ENCODE results near the gene SDHAF4.

The SDHAF4 gene

DNA sequence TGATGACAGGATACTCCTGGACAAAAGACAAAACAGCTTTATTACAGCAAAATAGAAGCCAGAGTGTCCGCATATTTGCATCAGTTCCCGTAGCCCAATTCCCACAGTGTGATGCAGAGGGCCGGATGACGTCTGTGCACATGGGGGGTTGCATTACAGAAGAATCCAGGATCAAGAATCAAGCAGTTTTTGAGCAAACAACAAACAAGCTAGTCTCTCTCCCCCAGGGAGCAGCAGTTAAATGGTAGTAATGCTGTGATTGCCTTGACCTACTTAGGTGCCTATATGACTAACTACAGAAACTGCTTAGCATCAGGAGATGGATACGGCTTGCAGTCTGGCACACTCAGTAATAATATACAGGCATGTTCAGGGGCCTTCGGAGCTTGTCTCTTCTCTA, 3.2 kb upstream of the SDHAF4 start:
- TF ChIP-seq, protein P1, sequence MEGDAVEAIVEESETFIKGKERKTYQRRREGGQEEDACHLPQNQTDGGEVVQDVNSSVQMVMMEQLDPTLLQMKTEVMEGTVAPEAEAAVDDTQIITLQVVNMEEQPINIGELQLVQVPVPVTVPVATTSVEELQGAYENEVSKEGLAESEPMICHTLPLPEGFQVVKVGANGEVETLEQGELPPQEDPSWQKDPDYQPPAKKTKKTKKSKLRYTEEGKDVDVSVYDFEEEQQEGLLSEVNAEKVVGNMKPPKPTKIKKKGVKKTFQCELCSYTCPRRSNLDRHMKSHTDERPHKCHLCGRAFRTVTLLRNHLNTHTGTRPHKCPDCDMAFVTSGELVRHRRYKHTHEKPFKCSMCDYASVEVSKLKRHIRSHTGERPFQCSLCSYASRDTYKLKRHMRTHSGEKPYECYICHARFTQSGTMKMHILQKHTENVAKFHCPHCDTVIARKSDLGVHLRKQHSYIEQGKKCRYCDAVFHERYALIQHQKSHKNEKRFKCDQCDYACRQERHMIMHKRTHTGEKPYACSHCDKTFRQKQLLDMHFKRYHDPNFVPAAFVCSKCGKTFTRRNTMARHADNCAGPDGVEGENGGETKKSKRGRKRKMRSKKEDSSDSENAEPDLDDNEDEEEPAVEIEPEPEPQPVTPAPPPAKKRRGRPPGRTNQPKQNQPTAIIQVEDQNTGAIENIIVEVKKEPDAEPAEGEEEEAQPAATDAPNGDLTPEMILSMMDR (IDR thresholded peaks at IDR 0.05) = no peak
- H3K27me3 ChIP-seq = no peaks in the 10 kb centered on the region
- no peaks in the 10 kb centered on the region for H3K9me3 ChIP-seq
- no peak overlapping the region for H3K27ac ChIP-seq
- no peak overlapping the region for H3K4me3 ChIP-seq (ENCODE audit: low read depth in 1 of 2, low read length in 1 of 2)
- H3K4me1 ChIP-seq (ENCODE audit: control insufficient read depth in 1 of 2, insufficient read depth in 1 of 2, low read depth in 1 of 2, low read length in 1 of 2) = peaks cover 7 to 17% of the 10 kb centered on the region in 2 experiments
- no peaks in the 10 kb centered on the region for H3K36me3 ChIP-seq

DNA sequence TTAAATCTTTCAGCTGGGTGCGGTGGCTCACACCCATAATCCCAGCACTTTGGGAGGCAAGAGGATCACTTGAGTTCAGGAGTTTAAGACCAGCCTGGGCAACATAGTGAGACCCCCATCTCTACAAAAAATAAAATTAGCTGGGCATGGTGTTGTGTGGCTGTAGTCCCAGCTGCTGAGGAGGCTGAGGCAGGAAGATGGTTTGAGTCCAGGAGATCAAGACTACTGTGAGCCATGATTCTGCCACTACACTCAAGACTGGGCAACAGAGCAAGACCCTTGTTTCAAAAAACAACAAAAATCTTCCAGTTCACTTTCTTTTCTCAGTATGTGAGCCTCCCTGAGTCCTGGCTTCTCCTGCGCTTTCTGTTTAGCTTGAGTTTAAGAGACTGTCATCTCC, 7.9 kb downstream of the SDHAF4 start:
- Histone ChIP-seq H3K4me3 (ENCODE audit: low read depth in 1 of 2, low read length in 1 of 2) (no peak overlapping the region), H3K27ac (no peak overlapping the region), H3K4me1 (ENCODE audit: control insufficient read depth in 1 of 2, insufficient read depth in 1 of 2, low read depth in 1 of 2, low read length in 1 of 2) (peaks cover 22 to 40% of the 10 kb centered on the region in 2 experiments), H3K9me3 (no peaks in the 10 kb centered on the region), H3K36me3 (no peaks in the 10 kb centered on the region), H3K27me3 (no peaks in the 10 kb centered on the region)
- TF ChIP-seq, protein P1 (IDR thresholded peaks at IDR 0.05) = no peak

DNA sequence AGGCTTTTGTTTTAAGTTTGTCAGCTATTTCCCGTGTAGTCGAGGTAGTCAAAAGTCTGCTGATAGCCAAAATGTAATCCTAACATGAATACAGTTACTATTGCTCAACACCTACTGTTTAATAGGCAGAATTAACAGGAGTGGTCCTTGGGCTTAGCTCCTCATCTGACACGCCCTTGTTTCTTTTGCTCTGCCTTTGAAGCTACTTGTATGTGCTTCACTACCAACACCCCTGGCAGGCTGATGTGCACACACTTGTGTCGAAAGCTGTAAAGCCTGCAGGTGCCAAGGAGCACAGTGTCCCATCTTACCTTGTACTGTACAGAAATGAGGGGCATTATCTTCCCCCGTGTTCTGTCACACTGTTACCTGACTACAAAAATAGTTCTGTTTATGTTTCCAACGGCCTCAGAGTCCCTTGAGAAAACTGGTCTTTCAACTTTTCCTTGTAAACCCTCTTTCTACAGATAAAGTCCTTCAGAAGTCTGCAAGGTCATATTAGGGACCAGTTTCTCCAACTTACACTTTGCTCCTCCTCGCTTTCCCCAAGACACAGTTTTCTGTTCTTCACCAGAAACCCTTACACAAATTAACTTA, 9.3 kb downstream of the SDHAF4 start:
- TF ChIP-seq, protein P1 (IDR thresholded peaks at IDR 0.05) = no peak
- Histone ChIP-seq H3K27ac (peak overlapping the region; percentile 66), H3K4me1 (ENCODE audit: control insufficient read depth in 1 of 2, insufficient read depth in 1 of 2, low read depth in 1 of 2, low read length in 1 of 2) (peaks cover 22 to 40% of the 10 kb centered on the region in 2 experiments), H3K9me3 (no peaks in the 10 kb centered on the region), H3K27me3 (no peaks in the 10 kb centered on the region), H3K36me3 (peaks cover 10% of the 10 kb centered on the region), H3K4me3 (ENCODE audit: low read depth in 1 of 2, low read length in 1 of 2) (no peak overlapping the region)

DNA sequence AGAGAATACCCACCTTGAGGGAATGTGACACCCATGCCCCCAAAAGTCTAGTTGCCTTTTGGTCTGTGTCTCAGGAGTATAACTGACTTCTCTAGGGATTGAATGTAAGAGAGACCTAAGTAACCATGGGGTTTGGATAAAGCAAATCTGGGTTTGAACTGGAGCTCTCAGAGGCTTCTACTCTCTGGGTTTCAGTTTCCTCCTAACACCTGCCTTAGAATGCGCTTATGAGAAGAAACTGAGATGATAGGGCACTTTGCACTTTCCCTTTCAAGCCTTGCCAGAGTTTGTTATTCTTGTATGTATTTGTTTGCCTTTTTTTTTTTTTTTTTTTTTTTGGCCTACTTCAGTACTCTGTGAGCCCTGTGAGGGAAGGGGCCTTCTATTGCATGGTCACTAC, 19.4 kb downstream of the SDHAF4 start:
- no peak overlapping the region for H3K27ac ChIP-seq
- peaks cover 73% of the 10 kb centered on the region for H3K36me3 ChIP-seq
- H3K27me3 ChIP-seq = no peaks in the 10 kb centered on the region
- no peaks in the 10 kb centered on the region for H3K9me3 ChIP-seq
- no peaks in the 10 kb centered on the region for H3K4me1 ChIP-seq (ENCODE audit: control insufficient read depth in 1 of 2, insufficient read depth in 1 of 2, low read depth in 1 of 2, low read length in 1 of 2)
- H3K4me3 ChIP-seq (ENCODE audit: low read depth in 1 of 2, low read length in 1 of 2) = no peak overlapping the region
- TF ChIP-seq, protein P1 (IDR thresholded peaks at IDR 0.05) = no peak

DNA sequence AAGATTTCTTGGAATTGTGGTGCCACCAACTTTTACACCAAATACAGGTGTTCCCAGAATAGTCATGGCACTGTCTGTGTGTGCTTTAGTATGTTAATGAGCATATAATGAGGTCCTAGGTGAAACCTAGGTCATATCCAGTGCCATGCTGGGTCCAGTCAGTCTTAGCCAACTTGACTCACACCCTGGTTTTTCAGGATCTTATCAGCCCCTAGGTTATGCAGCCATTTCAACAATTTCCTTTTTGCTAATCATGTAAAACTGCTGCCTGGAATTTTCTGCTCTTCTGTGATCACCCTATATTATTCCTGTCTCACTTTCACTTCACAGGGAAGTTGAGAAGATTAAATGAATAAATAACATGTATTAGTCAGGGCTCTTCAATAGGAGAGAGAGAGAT, 23.7 kb downstream of the SDHAF4 start:
- Histone ChIP-seq H3K27ac (no peak overlapping the region), H3K4me3 (ENCODE audit: low read depth in 1 of 2, low read length in 1 of 2) (no peak overlapping the region), H3K4me1 (ENCODE audit: control insufficient read depth in 1 of 2, insufficient read depth in 1 of 2, low read depth in 1 of 2, low read length in 1 of 2) (no peaks in the 10 kb centered on the region), H3K27me3 (no peaks in the 10 kb centered on the region), H3K9me3 (no peaks in the 10 kb centered on the region), H3K36me3 (peaks cover 31% of the 10 kb centered on the region)
- TF ChIP-seq, protein P1 (IDR thresholded peaks at IDR 0.05) = no peak

Measured in neutrophil (primary cell).